Measurements from ENCODE around the gene AKAP10.
"Not testable (repeated sequence)": the region's sequence is repeated elsewhere in the genome, so short reads cannot be mapped to it uniquely, and the experiment has no call there.

The AKAP10 gene

GRCh38 chr17:19911033-19911432, 66.6 kb downstream of the AKAP10 start:
- no peak for DNase-seq

- DNase-seq = no peak
Measured at GRCh38 chr17:19909139-19909538, 68.5 kb downstream of the AKAP10 start.

GRCh38 chr17:19905502-19905901, 72.1 kb downstream of the AKAP10 start:
- DNase-seq = no peak

DNA sequence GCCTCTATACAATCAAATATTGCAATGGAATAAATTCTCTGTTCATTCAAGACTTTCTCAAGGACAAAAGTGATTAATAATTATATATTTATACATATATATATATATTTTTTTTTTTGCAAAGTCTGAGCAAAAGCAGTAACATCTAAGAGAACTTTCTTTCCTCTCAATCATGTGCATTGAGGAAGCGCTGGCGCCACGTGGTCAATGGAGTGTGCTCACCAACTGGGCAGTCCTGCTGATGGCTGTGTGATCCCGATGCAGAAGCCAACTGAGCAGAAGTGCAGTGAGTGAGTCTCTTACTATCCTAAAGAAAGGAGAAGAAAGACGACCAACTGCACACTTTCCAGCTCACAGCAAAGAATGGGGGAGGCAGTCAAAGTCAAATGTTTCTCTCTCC, 72.7 kb downstream of the AKAP10 start:
- no peak for DNase-seq

DNA sequence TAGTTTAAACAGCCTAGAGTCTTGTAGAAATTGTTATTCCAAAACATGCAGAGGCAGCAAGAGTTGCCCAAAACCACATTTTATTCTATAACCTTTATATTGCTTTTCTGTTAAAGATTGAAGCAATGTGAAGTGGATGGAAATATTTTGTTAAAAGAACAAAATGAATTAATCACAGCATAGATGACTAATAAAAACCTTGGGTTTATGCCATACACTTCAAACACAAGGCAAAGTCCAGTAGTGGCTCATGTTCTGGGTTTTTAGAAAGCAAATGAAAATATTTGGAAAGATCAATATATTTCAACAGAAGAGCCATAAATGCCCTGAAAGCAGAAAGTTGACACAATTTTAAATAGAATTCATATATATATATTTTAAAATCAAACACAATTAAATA, 73.2 kb downstream of the AKAP10 start:
- DNase-seq = no peak

DNA sequence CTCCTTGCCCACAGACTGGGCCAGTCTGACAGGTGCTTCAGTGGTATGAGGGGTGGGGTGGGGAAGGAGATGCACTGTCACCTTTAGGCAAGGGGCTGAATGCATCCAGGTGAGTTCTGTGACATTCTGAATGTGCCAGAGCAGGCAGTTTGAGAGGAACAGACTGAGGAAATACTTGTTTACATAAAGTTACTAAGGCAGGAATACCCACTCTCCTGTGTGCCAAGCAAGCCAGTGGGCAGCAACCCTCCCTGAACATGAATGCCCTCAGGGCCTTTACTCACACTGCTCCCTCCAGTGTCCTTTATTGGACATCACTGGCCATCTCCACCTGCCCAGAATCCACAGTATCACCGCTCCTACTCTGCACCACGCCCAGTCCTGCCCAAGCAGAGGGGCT, 76.8 kb downstream of the AKAP10 start:
- DNase-seq = no peak

- DNase-seq = no peak
Measured at GRCh38 chr17:19897903-19898302, 79.7 kb downstream of the AKAP10 start.

DNA sequence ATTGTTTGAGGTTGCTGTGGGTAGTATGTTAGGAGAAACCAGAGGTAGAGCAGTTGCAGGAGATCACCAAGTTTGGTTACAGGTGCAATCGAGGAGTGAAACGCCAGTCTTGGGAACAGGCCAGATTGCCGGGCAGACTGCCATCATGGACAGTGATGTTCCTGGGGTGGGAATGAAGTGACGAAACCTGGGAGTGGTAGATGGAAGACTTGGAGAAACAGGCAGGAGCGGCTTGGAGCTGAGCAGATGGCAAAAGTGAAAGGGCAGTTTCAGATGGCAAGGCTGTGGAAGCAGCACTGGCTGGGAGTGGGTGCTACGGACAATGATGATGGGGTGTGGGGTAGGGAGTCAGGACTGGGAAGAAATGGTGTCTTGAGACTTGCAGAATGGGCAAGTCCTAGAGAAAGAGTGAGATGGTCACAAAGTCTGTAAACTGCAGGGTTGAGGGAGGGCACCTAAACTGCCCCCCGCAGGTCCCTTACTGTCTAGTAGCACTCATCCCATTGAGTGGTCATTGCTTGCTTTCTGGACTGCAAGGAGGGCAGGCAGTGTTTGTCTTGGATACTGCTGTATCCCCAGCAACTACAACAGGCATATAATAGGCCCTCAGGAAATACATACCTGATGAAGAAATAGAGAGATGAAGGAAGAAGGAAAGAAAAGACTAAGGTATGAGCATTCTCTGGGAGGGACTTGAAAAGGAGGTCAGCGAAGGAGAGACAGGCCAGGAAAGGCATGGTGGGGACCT, 80.4 kb downstream of the AKAP10 start:
- DNase-seq = no peak

DNA sequence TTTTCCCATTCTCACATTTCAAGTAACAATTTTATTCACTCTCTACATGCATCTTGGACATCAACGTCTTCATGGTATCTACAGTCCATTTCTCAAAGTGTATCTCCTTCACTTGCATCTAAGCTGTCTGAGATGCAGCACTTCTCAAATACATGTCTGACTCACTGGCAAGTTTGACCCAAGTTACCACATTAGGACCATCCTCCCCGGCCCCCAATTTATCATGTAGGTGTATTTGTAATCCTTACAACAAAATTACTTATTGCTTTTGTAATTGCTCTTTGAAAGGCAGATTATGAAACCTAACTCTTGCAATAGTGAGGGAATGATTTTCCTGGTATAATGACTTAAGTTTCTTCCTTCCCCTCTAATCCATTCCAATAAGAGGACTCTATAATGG, 80.9 kb downstream of the AKAP10 start:
- DNase-seq = no peak

DNA sequence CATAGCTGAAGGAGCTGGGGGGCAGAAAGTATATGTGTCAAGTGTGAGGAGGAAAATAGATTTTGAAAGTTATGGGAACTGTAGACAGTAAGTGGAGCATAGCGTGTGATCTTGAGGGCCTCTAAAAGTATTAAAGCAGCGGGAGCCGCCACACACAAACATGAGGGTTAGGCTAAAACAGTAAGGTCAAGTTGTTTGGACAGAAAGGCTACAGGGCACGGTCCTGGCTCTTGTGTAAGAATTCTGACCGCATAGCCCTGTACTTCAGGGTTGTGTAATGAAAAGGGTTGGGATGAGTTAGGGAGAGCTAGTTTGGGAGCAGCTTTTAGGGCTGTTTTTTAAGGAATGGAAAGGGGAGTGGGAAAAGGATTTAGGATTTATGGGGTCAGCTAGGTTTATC, 87.1 kb downstream of the AKAP10 start:
- DNase-seq = not testable (repeated sequence)

DNA sequence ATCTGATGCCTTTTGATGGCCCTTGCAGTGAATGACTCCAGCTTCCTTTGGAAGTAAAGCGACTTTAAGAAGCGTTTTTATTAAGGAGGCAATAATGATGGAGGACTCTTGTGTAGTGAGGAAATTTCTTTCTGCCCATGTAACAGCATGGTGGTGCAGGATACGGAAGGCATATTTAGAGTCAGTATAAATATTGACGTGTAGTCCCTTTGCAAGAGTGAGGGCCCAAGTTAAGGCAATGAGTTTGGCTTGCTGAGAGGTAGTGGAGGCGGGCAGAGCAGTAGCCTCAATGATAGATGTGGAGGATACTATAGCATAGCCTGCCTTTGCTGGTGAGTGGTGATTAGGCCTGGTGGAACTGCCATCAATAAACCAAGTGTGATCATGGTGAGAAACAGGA, 87.6 kb downstream of the AKAP10 start:
- DNase-seq = not testable (repeated sequence)

- DNase-seq = no peak
Measured at GRCh38 chr17:19886116-19886515, 91.5 kb downstream of the AKAP10 start.

GRCh38 chr17:19883537-19884215, 94.0 kb downstream of the AKAP10 start:
- no peak for DNase-seq

GRCh38 chr17:19880393-19880792, 97.2 kb downstream of the AKAP10 start:
- DNase-seq = no peak

- DNase-seq = no peak
Measured at GRCh38 chr17:19877364-19877945, 100.2 kb downstream of the AKAP10 start.

DNA sequence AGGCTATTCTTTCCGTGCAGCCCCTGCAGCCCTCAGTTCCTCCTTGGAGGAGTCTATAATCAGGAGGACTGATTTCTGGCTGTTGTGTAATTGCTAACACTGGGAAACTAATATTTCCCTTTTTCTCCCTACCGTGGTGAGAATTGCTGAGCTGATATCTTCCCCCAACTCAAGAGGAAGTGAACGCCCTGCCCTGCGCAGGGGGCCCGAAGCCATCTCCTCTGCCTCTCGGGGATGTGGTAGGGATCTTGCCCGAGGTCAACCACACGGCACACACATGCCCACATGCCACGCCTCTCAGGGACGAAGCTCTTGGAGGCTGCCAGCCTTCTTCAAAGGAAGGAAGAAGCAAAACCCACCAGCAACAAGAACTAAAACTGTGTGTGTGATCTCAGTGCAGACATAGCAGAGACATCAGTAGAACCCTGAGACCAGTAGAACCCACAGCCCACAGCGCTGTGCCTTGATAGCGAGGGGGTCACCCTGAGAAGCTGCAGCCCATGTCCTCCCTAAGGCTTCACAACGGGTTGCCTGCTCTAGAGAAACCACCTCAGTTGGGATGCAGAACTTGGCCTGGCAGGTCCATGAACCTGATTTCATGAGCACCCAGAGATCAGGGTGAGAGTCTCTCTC, 101.0 kb downstream of the AKAP10 start:
- peak; percentile 7 for DNase-seq

- no peak for DNase-seq
Measured at GRCh38 chr17:19874256-19874655, 103.4 kb downstream of the AKAP10 start.

- DNase-seq = no peak
Measured at GRCh38 chr17:19873346-19873745, 104.3 kb downstream of the AKAP10 start.

DNA sequence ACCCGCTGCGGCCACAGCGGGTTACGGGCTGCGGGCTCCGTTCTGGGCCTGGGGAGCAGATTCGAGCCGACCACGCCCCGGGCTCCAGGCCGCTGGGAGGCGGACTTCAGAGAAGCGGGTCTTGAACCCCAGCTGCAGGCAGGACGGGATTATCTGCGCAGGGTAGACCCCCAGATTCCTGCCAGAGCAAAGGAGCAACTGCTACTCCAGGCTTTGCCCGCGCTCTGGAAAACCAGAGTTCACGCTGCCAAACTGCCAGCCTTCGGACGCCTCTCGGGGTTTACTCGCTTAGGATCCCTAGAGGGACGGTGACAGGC, 109.6 kb downstream of the AKAP10 start:
- DNase-seq = no peak

DNA sequence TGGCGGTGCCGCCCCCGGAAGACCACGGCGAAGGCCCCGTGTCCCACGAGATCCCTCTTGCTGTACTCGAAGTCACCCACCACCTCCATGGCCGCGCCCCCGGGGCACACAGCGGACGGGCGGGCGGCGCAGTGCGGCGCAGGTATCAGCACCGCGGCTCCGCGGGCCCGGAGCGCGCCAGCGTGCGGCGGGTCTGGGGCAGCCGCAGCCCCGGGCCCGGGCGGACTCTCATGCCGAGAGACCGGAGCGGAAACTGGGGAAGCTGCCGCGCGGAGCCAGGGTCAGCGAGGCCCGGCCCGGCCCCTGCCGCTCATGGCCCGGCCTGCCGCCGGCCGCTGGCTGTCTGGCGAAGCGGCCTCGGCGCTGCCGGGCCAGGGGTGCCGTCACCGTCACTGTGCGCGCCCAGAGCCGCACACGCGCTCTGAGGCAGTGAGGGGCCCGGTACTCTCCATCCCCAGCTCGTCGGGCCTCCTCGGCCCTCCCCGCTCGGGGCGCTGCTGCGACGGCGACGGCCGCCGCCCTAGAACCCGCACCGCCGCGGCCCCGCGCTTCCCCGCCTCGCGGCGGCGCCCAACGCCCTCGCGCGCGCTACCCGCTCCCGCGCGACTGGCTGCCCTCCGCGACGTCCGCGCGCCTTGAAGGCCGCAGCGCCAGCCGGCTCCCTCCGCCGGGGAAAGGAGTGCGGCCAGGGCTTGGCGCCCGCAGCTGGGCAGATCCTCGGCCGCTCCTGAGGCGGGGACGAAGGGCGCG, 110.1 kb downstream of the AKAP10 start, which contains the start of gene ULK2:
Gene ULK2 (minus strand): TSS at position 608 of the 750 bp plus-strand sequence. CDS start 519 bp downstream, at position 89.
- peak; percentile 62 for DNase-seq

- peak; percentile 53 for DNase-seq
Measured at GRCh38 chr17:19867079-19867328, 110.6 kb downstream of the AKAP10 start.

- no peak for DNase-seq
Measured at GRCh38 chr17:19865021-19865420, 112.6 kb downstream of the AKAP10 start.

DNA sequence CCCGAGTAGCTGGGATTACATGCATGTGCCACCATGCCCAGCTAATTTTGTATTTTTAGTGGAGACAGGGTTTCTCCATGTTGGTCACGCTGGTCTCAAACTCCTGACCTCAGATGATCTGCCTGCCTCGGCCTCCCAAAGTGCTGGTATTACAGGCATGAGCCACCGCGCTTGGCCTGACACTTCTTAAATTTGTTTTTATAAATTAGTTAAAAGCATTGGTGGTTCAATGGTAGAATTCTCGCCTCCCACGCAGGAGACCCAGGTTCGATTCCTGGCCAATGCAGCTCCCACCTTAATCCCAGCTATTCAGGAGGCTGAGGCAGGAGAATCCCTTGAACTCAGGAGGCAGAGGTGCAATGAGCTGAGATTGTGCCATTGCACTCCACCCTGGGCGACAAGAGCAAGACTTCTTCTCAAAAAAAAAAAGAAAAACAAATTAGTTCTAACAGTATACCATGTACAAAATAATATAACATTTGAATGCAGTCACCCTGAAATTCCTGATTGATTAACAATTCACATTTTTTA, 116.9 kb downstream of the AKAP10 start:
- not testable (repeated sequence) for DNase-seq
